Nephron progenitor cell (in vitro differentiated cells): ENCODE results near the gene PRKAG2.

ENCODE experiments used
- DNase-seq: peaks from one replicate; pipeline ENCODE4 v3.0.0; 2021
- H3K27ac Mint-ChIP-seq: 2 replicates; pipeline ENCODE4 v1.8.0; 2021; ENCODE audit warnings: mild to moderate bottlenecking, moderate library complexity, mixed read lengths
- H3K27me3 Mint-ChIP-seq: 2 replicates; pipeline ENCODE4 v1.8.0; 2021; ENCODE audit warnings: mild to moderate bottlenecking, low read depth, mixed read lengths; ENCODE audit not compliant: poor library complexity
- H3K36me3 Mint-ChIP-seq: 2 replicates; pipeline ENCODE4 v1.8.0; 2021; ENCODE audit warnings: low read depth, mixed read lengths
- H3K4me1 Mint-ChIP-seq: 2 replicates; pipeline ENCODE4 v1.8.0; 2021; ENCODE audit warnings: mixed read lengths
- H3K4me3 Mint-ChIP-seq: 2 replicates; pipeline ENCODE4 v1.8.0; 2021; ENCODE audit warnings: mild to moderate bottlenecking, moderate library complexity, mixed read lengths
- H3K9me3 Mint-ChIP-seq: 2 replicates; pipeline ENCODE4 v1.8.0; 2021; ENCODE audit warnings: mild to moderate bottlenecking, moderate library complexity, mixed read lengths
- TF ChIP-seq, protein P1 (sequence below): fragments of 200-600 bp; sonication (generic); IDR thresholded peaks from 2 replicates; pipeline ENCODE4 v1.5.0; 2021; ENCODE audit warnings: antibody characterized with exemption

The PRKAG2 gene

DNA sequence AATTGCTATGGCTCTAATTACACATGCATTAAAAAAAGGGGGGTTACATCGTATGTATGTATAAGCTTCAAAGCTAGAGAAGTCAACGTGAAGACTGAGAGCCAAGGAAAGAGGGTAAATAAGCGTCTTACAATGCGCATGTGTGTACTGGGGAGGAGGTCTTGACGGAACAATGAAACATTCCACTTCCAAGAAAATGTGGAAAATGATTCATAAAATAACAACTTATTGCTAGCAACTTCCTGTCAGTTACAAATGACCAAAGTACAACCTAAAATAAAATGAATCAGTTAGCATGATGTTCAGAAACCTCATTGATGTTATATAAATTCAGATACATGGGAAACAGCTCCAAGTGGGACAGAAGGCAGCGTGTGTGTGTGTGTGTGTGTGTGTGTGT is 253.1 kb downstream of the PRKAG2 start:
- TF ChIP-seq, protein P1, sequence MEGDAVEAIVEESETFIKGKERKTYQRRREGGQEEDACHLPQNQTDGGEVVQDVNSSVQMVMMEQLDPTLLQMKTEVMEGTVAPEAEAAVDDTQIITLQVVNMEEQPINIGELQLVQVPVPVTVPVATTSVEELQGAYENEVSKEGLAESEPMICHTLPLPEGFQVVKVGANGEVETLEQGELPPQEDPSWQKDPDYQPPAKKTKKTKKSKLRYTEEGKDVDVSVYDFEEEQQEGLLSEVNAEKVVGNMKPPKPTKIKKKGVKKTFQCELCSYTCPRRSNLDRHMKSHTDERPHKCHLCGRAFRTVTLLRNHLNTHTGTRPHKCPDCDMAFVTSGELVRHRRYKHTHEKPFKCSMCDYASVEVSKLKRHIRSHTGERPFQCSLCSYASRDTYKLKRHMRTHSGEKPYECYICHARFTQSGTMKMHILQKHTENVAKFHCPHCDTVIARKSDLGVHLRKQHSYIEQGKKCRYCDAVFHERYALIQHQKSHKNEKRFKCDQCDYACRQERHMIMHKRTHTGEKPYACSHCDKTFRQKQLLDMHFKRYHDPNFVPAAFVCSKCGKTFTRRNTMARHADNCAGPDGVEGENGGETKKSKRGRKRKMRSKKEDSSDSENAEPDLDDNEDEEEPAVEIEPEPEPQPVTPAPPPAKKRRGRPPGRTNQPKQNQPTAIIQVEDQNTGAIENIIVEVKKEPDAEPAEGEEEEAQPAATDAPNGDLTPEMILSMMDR, result no peak
- peaks cover 14% of the 10 kb centered on the region for H3K27me3 Mint-ChIP-seq
- DNase-seq, result no peak
- peaks cover 31% of the 10 kb centered on the region for H3K4me1 Mint-ChIP-seq
- no peak overlapping the region for H3K4me3 Mint-ChIP-seq
- peaks cover 5% of the 10 kb centered on the region for H3K36me3 Mint-ChIP-seq
- H3K9me3 Mint-ChIP-seq, result no peaks in the 10 kb centered on the region
- no peak overlapping the region for H3K27ac Mint-ChIP-seq

DNA sequence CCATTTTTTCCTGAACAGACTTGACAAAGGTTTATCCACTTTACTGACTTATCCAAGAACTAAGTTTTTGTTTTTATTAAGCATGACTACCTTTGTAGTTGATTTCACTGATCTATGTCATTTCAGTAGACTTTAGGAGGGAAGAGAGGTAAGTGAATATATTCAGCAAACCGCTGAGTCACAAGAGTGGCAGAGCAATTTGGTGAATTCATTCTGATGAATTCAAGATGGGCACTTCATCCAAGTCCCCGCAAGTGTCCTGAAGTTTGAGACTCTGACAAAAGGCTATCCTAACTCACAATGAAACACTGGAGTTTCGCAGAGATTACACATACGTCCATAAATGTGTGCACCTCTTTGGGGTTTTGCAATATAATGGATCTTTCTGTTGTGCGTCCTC is 255.0 kb downstream of the PRKAG2 start:
- peaks cover 27% of the 10 kb centered on the region for H3K4me1 Mint-ChIP-seq
- no peak overlapping the region for H3K4me3 Mint-ChIP-seq
- peaks cover 5% of the 10 kb centered on the region for H3K36me3 Mint-ChIP-seq
- no peaks in the 10 kb centered on the region for H3K9me3 Mint-ChIP-seq
- TF ChIP-seq, protein P1, result no peak
- DNase-seq, result no peak
- H3K27me3 Mint-ChIP-seq, result peaks cover 7% of the 10 kb centered on the region
- no peak overlapping the region for H3K27ac Mint-ChIP-seq

DNA sequence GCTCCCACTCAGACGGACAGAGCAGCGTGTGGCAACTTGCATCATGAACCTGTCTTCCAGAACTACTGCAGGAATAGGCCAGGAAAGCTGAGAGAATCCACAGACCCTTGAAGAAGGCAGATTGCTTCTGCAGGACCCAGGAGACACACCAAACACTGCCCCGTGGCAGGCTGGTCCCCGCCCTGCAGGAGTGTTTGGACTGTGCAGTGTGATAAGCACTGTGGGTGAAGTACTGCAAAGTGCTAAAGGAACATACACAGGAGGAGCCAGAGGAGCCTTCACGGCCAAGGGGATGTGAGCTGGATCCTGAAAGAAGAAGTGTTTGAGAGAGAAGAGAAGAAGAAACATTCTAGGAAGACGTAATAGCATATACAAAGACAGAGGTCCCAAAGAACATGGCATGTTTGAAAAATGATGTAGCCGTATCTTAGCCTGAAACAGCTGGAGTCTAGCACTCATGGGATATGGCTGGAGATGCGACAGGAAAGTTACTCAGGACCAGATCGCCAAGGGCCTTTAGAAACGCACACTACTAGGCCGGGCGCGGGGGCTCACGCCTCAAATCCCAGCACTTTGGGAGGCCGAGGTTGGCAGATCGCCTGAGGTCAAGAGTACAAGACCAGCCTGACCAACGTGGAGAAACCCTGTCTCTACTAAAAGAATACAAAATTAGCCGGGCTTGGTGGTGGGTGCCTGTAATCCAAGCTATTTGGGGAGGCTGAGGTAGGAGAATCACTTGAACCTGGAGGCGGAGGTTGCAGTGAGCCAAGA is 260.3 kb downstream of the PRKAG2 start:
- H3K4me1 Mint-ChIP-seq, result no peaks in the 10 kb centered on the region
- no peaks in the 10 kb centered on the region for H3K9me3 Mint-ChIP-seq
- DNase-seq, result no peak
- no peak overlapping the region for H3K27ac Mint-ChIP-seq
- H3K36me3 Mint-ChIP-seq, result peaks cover 5% of the 10 kb centered on the region
- H3K27me3 Mint-ChIP-seq, result peaks cover 8% of the 10 kb centered on the region
- no peak overlapping the region for H3K4me3 Mint-ChIP-seq
- TF ChIP-seq, protein P1, result no peak

DNA sequence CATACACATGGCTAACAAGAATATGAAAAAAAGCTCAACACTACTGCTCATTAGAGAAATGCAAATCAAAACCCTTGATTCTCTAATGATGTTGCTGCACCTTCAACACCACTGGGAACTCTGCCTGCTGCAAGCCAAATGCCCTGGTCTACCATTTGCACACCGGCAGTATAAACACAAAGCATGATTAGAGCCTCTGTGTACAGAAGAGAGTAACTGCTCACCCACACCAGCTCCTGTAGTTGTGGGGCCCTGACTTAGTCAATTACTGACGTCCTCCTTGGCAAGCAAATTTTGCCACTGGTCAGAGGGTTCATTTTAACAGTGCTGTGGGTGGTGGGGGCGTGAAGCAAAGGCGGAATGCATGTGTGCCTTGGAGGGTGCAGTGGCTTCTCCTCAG is 261.1 kb downstream of the PRKAG2 start:
- DNase-seq, result no peak
- H3K9me3 Mint-ChIP-seq, result no peaks in the 10 kb centered on the region
- no peaks in the 10 kb centered on the region for H3K4me1 Mint-ChIP-seq
- TF ChIP-seq, protein P1, result no peak
- peaks cover 5% of the 10 kb centered on the region for H3K36me3 Mint-ChIP-seq
- peaks cover 8% of the 10 kb centered on the region for H3K27me3 Mint-ChIP-seq
- no peak overlapping the region for H3K27ac Mint-ChIP-seq
- H3K4me3 Mint-ChIP-seq, result no peak overlapping the region

DNA sequence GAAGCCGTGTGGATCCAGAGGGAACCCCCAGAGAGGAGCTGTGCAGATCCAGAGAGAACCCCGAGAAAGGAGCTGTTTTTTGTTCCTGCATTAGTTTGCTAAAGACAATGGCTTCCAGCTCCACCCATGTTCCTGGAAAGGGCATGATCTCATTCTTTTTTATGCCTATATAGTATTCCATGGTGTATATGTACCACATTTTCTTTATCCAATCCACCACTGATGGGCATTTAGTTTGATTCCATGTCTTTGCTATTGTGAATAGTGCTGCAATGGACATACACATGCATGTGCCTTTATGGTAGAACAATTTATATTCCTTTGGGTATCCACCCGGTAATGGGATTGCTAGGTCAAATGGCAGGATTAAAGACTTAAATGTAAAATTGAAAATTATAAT is 261.9 kb downstream of the PRKAG2 start:
- H3K36me3 Mint-ChIP-seq, result peaks cover 2% of the 10 kb centered on the region
- H3K9me3 Mint-ChIP-seq, result no peaks in the 10 kb centered on the region
- no peak for DNase-seq
- no peaks in the 10 kb centered on the region for H3K4me1 Mint-ChIP-seq
- no peak overlapping the region for H3K27ac Mint-ChIP-seq
- peaks cover 8% of the 10 kb centered on the region for H3K27me3 Mint-ChIP-seq
- TF ChIP-seq, protein P1, result no peak
- no peak overlapping the region for H3K4me3 Mint-ChIP-seq

DNA sequence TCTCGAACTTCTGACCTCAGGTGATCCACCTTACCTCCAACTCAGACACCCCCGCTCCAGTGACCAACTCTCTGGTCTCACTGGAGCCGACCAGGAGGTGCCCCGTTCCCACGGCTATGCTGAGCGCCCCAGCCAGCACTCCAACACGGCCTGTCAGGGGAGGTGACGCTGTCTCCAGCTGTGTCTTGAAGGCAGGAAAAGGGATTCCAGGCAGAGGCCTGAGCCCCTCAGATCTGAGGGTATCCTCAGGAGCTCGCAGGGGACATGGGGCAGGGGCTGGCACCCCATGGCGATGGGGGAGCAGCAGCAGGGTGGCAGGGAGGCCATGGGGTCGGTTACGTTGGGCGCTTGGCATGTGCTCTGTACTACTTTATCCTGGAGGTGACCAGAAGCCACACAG is 262.9 kb downstream of the PRKAG2 start:
- no peaks in the 10 kb centered on the region for H3K9me3 Mint-ChIP-seq
- H3K27ac Mint-ChIP-seq, result no peak overlapping the region
- TF ChIP-seq, protein P1, result no peak
- DNase-seq, result no peak
- H3K36me3 Mint-ChIP-seq, result no peaks in the 10 kb centered on the region
- peaks cover 4% of the 10 kb centered on the region for H3K4me1 Mint-ChIP-seq
- peaks cover 8% of the 10 kb centered on the region for H3K27me3 Mint-ChIP-seq
- H3K4me3 Mint-ChIP-seq, result no peak overlapping the region
